Loucy (cell line): ENCODE data around the gene HMX3.

Source experiments
- H2AFZ ChIP-seq: fragments of 200-600 bp; sonication (generic); 2 replicates; pipeline ENCODE4 v1.6.0; 2016; ENCODE audit warnings: antibody characterized with exemption, mild to moderate bottlenecking, low read length, moderate library complexity
- H3F3A ChIP-seq: fragments of 200-600 bp; 2 replicates; pipeline ENCODE4 v1.6.0; 2016; ENCODE audit warnings: antibody characterized with exemption, low read depth, mild to moderate bottlenecking
- H3K27me3 ChIP-seq: fragments of 200-600 bp; sonication (generic); 2 replicates; pipeline ENCODE4 v1.6.1; 2014; ENCODE audit warnings: low read length, mild to moderate bottlenecking; ENCODE audit not compliant: insufficient read depth, poor library complexity, severe bottlenecking
- H3K36me3 ChIP-seq: fragments of 200-600 bp; sonication (generic); 2 replicates; pipeline ENCODE4 v1.6.1; 2016; ENCODE audit warnings: low read length; ENCODE audit not compliant: insufficient read depth
- H3K4me1 ChIP-seq: fragments of 200-600 bp; sonication (generic); 2 replicates; pipeline ENCODE4 v1.5.1; 2014; ENCODE audit warnings: low read length, mild to moderate bottlenecking; ENCODE audit not compliant: insufficient read depth, poor library complexity, severe bottlenecking
- H3K4me2 ChIP-seq: fragments of 200-600 bp; sonication (generic); 2 replicates; pipeline ENCODE4 v1.6.0; 2014; ENCODE audit warnings: antibody characterized with exemption, low read length, low read depth, mild to moderate bottlenecking; ENCODE audit not compliant: poor library complexity, severe bottlenecking
- H3K4me3 ChIP-seq: fragments of 200-600 bp; sonication (generic); 2 replicates; pipeline ENCODE4 v1.5.1; 2014; ENCODE audit warnings: low read length, mild to moderate bottlenecking, mixed read lengths; ENCODE audit not compliant: poor library complexity, severe bottlenecking
- H3K79me2 ChIP-seq: fragments of 200-600 bp; sonication (generic); 2 replicates; pipeline ENCODE4 v1.6.1; 2014; ENCODE audit warnings: low read length; ENCODE audit not compliant: insufficient read depth
- H3K9ac ChIP-seq: fragments of 200-600 bp; sonication (generic); 2 replicates; pipeline ENCODE4 v1.6.0; 2014; ENCODE audit warnings: mild to moderate bottlenecking, low read depth, low read length, moderate library complexity; ENCODE audit not compliant: poor library complexity, severe bottlenecking
- H3K9me2 ChIP-seq: fragments of 200-600 bp; sonication (generic); replicated peaks from 2 replicates; pipeline ENCODE4 v1.6.1; 2016; ENCODE audit warnings: low read depth, low read length, mixed read lengths
- H3K9me3 ChIP-seq: fragments of 200-600 bp; sonication (generic); 2 replicates; pipeline ENCODE4 v1.6.1; 2014; ENCODE audit warnings: mild to moderate bottlenecking, antibody characterized with exemption, low read length, low read depth; ENCODE audit not compliant: insufficient read depth
- H4K20me1 ChIP-seq: fragments of 200-600 bp; sonication (generic); 2 replicates; pipeline ENCODE4 v1.6.0; 2014; ENCODE audit warnings: antibody characterized with exemption, low read length, mild to moderate bottlenecking; ENCODE audit not compliant: insufficient read depth, poor library complexity, severe bottlenecking
- EZH2phosphoT487 ChIP-seq: fragments of 200-600 bp; IDR thresholded peaks from 2 replicates; pipeline ENCODE4 v1.6.1; 2018; ENCODE audit warnings: antibody characterized with exemption, mild to moderate bottlenecking, moderate library complexity, borderline replicate concordance
- TF ChIP-seq, protein P1 (sequence below): fragments of 200-600 bp; sonication (generic); conservative IDR thresholded peaks from 2 replicates; pipeline ENCODE4 v1.5.1; 2014; ENCODE audit warnings: mild to moderate bottlenecking, antibody characterized with exemption, low read length

HMX3 gene

GRCh38 chr10:123157210-123157609 lies 21.4 kb downstream of the HMX3 start:
- Histone ChIP-seq H3F3A (peaks cover 14% of the 10 kb centered on the region; the same call in 1 of the 2 replicates), H4K20me1 (peaks cover 79% of the 10 kb centered on the region), H3K27me3 (no peaks in the 10 kb centered on the region), H3K9ac (peak overlapping the region; percentile 28), H3K36me3 (peaks cover 47% of the 10 kb centered on the region), H3K4me1 (peaks cover 74% of the 10 kb centered on the region), H3K9me2 (no peaks in the 10 kb centered on the region), H3K79me2 (peaks cover 79% of the 10 kb centered on the region), H3K4me2 (peak overlapping the region; percentile 97), H2AFZ (no peak overlapping the region), H3K9me3 (no peaks in the 10 kb centered on the region), H3K4me3 (peak overlapping the region; percentile 88)
- no peak for TF ChIP-seq EZH2phosphoT487
- TF ChIP-seq, protein P1, sequence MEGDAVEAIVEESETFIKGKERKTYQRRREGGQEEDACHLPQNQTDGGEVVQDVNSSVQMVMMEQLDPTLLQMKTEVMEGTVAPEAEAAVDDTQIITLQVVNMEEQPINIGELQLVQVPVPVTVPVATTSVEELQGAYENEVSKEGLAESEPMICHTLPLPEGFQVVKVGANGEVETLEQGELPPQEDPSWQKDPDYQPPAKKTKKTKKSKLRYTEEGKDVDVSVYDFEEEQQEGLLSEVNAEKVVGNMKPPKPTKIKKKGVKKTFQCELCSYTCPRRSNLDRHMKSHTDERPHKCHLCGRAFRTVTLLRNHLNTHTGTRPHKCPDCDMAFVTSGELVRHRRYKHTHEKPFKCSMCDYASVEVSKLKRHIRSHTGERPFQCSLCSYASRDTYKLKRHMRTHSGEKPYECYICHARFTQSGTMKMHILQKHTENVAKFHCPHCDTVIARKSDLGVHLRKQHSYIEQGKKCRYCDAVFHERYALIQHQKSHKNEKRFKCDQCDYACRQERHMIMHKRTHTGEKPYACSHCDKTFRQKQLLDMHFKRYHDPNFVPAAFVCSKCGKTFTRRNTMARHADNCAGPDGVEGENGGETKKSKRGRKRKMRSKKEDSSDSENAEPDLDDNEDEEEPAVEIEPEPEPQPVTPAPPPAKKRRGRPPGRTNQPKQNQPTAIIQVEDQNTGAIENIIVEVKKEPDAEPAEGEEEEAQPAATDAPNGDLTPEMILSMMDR: no peak

DNA sequence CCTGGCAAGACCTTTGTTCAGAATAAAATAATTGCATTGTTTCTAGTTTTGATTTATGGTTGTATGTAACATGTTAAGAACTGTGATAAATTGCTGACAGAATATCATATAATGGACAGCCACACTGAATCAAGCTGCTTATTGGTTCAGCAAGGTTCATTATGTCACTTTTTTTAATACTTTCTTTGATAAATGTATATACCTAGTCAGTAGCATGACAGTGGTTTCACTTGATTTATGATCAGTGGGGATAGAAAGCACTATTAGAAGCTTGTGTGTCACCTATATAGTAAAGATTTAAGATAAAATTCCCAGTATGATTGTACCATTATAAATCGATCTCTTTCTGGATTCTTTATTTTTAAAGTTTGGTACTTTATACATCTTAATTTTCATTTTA lies 22.9 kb downstream of the HMX3 start:
- Histone ChIP-seq H3K4me3 (peak overlapping the region; percentile 88), H3K79me2 (peaks cover 94% of the 10 kb centered on the region), H3K9ac (peak overlapping the region; percentile 28), H3K4me2 (peak overlapping the region; percentile 97), H4K20me1 (peaks cover 93% of the 10 kb centered on the region), H3K9me2 (no peaks in the 10 kb centered on the region), H2AFZ (no peak overlapping the region), H3K27me3 (no peaks in the 10 kb centered on the region), H3K36me3 (peaks cover 62% of the 10 kb centered on the region), H3K4me1 (peaks cover 79% of the 10 kb centered on the region), H3K9me3 (no peaks in the 10 kb centered on the region), H3F3A (peaks cover 14% of the 10 kb centered on the region; the same call in 1 of the 2 replicates)
- TF ChIP-seq, protein P1: no peak
- TF ChIP-seq EZH2phosphoT487: no peak

- H2AFZ ChIP-seq: no peak overlapping the region
- peaks cover 14% of the 10 kb centered on the region; the same call in 1 of the 2 replicates for H3F3A ChIP-seq
- TF ChIP-seq, protein P1: no peak
- no peak for TF ChIP-seq EZH2phosphoT487
- H3K9me3 ChIP-seq: no peaks in the 10 kb centered on the region
- peaks cover 100% of the 10 kb centered on the region for H3K79me2 ChIP-seq
- peak overlapping the region; percentile 97 for H3K4me2 ChIP-seq
- H3K9me2 ChIP-seq: no peaks in the 10 kb centered on the region
- peaks cover 77% of the 10 kb centered on the region for H3K4me1 ChIP-seq
- H3K9ac ChIP-seq: no peak overlapping the region
- peaks cover 76% of the 10 kb centered on the region for H3K36me3 ChIP-seq
- peak overlapping the region; percentile 88 for H3K4me3 ChIP-seq
- H4K20me1 ChIP-seq: peaks cover 99% of the 10 kb centered on the region
- H3K27me3 ChIP-seq: no peaks in the 10 kb centered on the region
Observed at GRCh38 chr10:123160311-123160980, 24.7 kb downstream of the HMX3 start.
